Uterus (tissue), 2 donors: ENCODE results near the gene MYO1D.

Experiments used
- POLR2A ChIP-seq, 2 donors: fragments of 450-650 bp; IDR thresholded peaks; one replicate each; pipeline ENCODE4 v1.6.1; 2016; ENCODE audit warnings: antibody characterized with exemption in 2 of 2, mild to moderate bottlenecking in 1 of 2, moderate library complexity in 1 of 2
- TF ChIP-seq, protein P1 (sequence below), 4 experiments: fragments of 200-600 bp in 2 of 4; fragments of 450-650 bp in 2 of 4; sonication (generic) in 2 of 4; IDR thresholded peaks; one replicate each; pipeline ENCODE4 v1.5.1; 2016 to 2019; ENCODE audit warnings: antibody characterized with exemption in 4 of 4, mild to moderate bottlenecking in 2 of 4, moderate library complexity in 1 of 4

GRCh38 chr17:32733401-32733800, 143.5 kb downstream of the MYO1D start:
- TF ChIP-seq, protein P1, sequence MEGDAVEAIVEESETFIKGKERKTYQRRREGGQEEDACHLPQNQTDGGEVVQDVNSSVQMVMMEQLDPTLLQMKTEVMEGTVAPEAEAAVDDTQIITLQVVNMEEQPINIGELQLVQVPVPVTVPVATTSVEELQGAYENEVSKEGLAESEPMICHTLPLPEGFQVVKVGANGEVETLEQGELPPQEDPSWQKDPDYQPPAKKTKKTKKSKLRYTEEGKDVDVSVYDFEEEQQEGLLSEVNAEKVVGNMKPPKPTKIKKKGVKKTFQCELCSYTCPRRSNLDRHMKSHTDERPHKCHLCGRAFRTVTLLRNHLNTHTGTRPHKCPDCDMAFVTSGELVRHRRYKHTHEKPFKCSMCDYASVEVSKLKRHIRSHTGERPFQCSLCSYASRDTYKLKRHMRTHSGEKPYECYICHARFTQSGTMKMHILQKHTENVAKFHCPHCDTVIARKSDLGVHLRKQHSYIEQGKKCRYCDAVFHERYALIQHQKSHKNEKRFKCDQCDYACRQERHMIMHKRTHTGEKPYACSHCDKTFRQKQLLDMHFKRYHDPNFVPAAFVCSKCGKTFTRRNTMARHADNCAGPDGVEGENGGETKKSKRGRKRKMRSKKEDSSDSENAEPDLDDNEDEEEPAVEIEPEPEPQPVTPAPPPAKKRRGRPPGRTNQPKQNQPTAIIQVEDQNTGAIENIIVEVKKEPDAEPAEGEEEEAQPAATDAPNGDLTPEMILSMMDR (IDR thresholded peaks at IDR 0.05): no peak
- TF ChIP-seq POLR2A (IDR thresholded peaks at IDR 0.05): no peak
